A549 (cell line): ENCODE results near the gene KIAA1191. TPM values are rescaled to one million over a fixed set of nuclear protein-coding genes. Genes with fewer than 3 reads are reported as not detected.
A peak's percentile ranks its signal among the peaks of the same experiment; 100 is the strongest.

Experiments
- ATAC-seq, 2 experiments: fragments of 200-7000 bp in 1 of 2; fragments of >200 bp in 1 of 2; cut with Nextera tagmentation in 1 of 2; cut with Tn5 transposase in 1 of 2; 3 replicates each; pipeline versions ENCODE4 v1.8.0 to v1.9.1; 2018 to 2020; ENCODE audit warnings: mild to moderate bottlenecking in 1 of 2, moderate library complexity in 1 of 2
- CTCF ChIA-PET: fragments of 300-600 bp; sonication (Branson Sonifier 250); formaldehyde crosslinking; extraction: SDS; loops from one replicate; lab custom pipeline; 2021; ENCODE audit warnings: antibody characterized with exemption, inconsistent platforms; lab: Yijun Ruan, JAX
- POLR2A ChIA-PET: fragments of 350-600 bp; formaldehyde crosslinking; extraction: SDS; loops from one replicate; lab custom pipeline; 2021; ENCODE audit warnings: antibody characterized with exemption, inconsistent platforms; lab: Yijun Ruan, JAX
- DNase-seq, 2 experiments: peaks; one replicate each; pipeline versions ENCODE4 v3.0.0 to v3.0.0-alpha.2; 2011 to 2016; ENCODE audit warnings: low read depth in 1 of 2, low spot score in 1 of 2
- FAIRE-seq: peaks from 2 replicates; lab custom pipeline; 2011; peaks lifted over from hg19 to GRCh38; lab: Jason Lieb, UNC
- H3K27ac ChIP-seq, 2 experiments: fragments of >200 bp; sonication (Bioruptor Twin); formaldehyde crosslinking; 3 replicates each; pipeline ENCODE4 v1.5.1; 2016 to 2017
- H3K4me1 ChIP-seq: fragments of >200 bp; sonication (Bioruptor Twin); formaldehyde crosslinking; 3 replicates; pipeline ENCODE4 v1.6.1; 2016
- H3K4me2 ChIP-seq: fragments of >200 bp; sonication (Bioruptor Twin); formaldehyde crosslinking; 3 replicates; pipeline ENCODE4 v1.6.1; 2016
- H3K4me3 ChIP-seq: fragments of >200 bp; sonication (Bioruptor Twin); formaldehyde crosslinking; 3 replicates; pipeline ENCODE4 v1.5.1; 2016
- H3K9me3 ChIP-seq: fragments of >200 bp; sonication (Bioruptor Twin); formaldehyde crosslinking; 3 replicates; pipeline ENCODE4 v1.6.1; 2016
- BHLHE40 ChIP-seq: IDR thresholded peaks from 2 replicates; pipeline ENCODE4 v1.6.1; 2012; ENCODE audit warnings: low read depth, low read length, inconsistent platforms
- CBX2 ChIP-seq: fragments of 200-600 bp; sonication (generic); IDR thresholded peaks from 2 replicates; pipeline ENCODE4 v1.6.1; 2016; ENCODE audit warnings: low read depth, mild to moderate bottlenecking, borderline replicate concordance
- CEBPB ChIP-seq, 2 experiments: fragments of >200 bp in 1 of 2; sonication (Bioruptor Twin) in 1 of 2; formaldehyde crosslinking in 1 of 2; IDR thresholded peaks; 2 replicates each; pipeline ENCODE4 v1.6.1; 2012 to 2016
- CHD4 ChIP-seq: fragments of 200-600 bp; sonication (generic); IDR thresholded peaks from 2 replicates; pipeline ENCODE4 v1.6.1; 2016; ENCODE audit warnings: antibody characterized with exemption, mild to moderate bottlenecking, borderline replicate concordance
- CTCF ChIP-seq: fragments of >200 bp; sonication (Bioruptor Twin); formaldehyde crosslinking; IDR thresholded peaks from 3 replicates; pipeline ENCODE4 v1.5.1; 2016
- EHF ChIP-seq: fragments of 250-450 bp; sonication (Bioruptor Pico); IDR thresholded peaks from 2 replicates; pipeline ENCODE4 v1.5.0; 2020; ENCODE audit warnings: mild to moderate bottlenecking
- EHMT2 ChIP-seq: fragments of 200-600 bp; sonication (generic); IDR thresholded peaks from 2 replicates; pipeline ENCODE4 v1.6.1; 2016; ENCODE audit warnings: antibody characterized with exemption, low read depth, mild to moderate bottlenecking, moderate library complexity
- FOSL2 ChIP-seq, 2 experiments: fragments of 450-650 bp in 1 of 2; fragments of >200 bp in 1 of 2; sonication (Bioruptor Twin) in 1 of 2; formaldehyde crosslinking; IDR thresholded peaks; 2 replicates each; pipeline versions ENCODE4 v1.5.0 to v1.6.1; 2016 to 2020; ENCODE audit warnings: mild to moderate bottlenecking in 1 of 2, moderate library complexity in 1 of 2
- GATA3 ChIP-seq: IDR thresholded peaks from 2 replicates; pipeline ENCODE4 v1.6.1; 2012; ENCODE audit warnings: borderline replicate concordance
- HDAC2 ChIP-seq: fragments of 200-600 bp; sonication (generic); IDR thresholded peaks from 2 replicates; pipeline ENCODE4 v1.6.1; 2016
- HEYL ChIP-seq: fragments of 250-450 bp; sonication (Bioruptor Pico); IDR thresholded peaks from 2 replicates; pipeline ENCODE4 v1.8.0; 2021; ENCODE audit warnings: mild to moderate bottlenecking, moderate library complexity
- HOXB5 ChIP-seq: fragments of 250-450 bp; sonication (Bioruptor Pico); IDR thresholded peaks from 2 replicates; pipeline ENCODE4 v1.5.0; 2020; ENCODE audit warnings: mild to moderate bottlenecking, moderate library complexity
- KDM5A ChIP-seq: fragments of 200-600 bp; sonication (generic); IDR thresholded peaks from 2 replicates; pipeline ENCODE4 v1.6.1; 2016; ENCODE audit warnings: antibody characterized with exemption, mild to moderate bottlenecking
- MAFK ChIP-seq: fragments of 450-650 bp; IDR thresholded peaks from 2 replicates; pipeline ENCODE4 v1.6.1; 2014; ENCODE audit not compliant: partially characterized antibody
- NPAS2 ChIP-seq: fragments of 250-450 bp; sonication (Bioruptor Pico); IDR thresholded peaks from 2 replicates; pipeline ENCODE4 v1.8.0; 2022; ENCODE audit warnings: mild to moderate bottlenecking, moderate library complexity, borderline replicate concordance
- POLR2A ChIP-seq: IDR thresholded peaks from 2 replicates; pipeline ENCODE4 v1.6.1; 2012; ENCODE audit warnings: mild to moderate bottlenecking, low read length
- POLR2AphosphoS2 ChIP-seq: conservative IDR thresholded peaks from 2 replicates; pipeline ENCODE4 v1.6.1; 2012; ENCODE audit warnings: low read length, improper control_type of control experiment, inconsistent platforms
- RAD21 ChIP-seq, 2 experiments: fragments of >200 bp in 1 of 2; sonication (Bioruptor Twin) in 1 of 2; formaldehyde crosslinking in 1 of 2; IDR thresholded peaks in 1 of 2; conservative IDR thresholded peaks in 1 of 2; 2 replicates in 1 of 2; 3 replicates in 1 of 2; pipeline ENCODE4 v1.6.1; 2012 to 2018; ENCODE audit warnings: inconsistent platforms in 1 of 2
- RCOR1 ChIP-seq: fragments of 150-350 bp; IDR thresholded peaks from 2 replicates; pipeline ENCODE4 v1.6.1; 2014; ENCODE audit warnings: antibody characterized with exemption, low read length, low read depth
- RNF2 ChIP-seq: fragments of 200-600 bp; sonication (generic); IDR thresholded peaks from 2 replicates; pipeline ENCODE4 v1.6.1; 2016; ENCODE audit warnings: low read depth, mild to moderate bottlenecking, antibody characterized with exemption, moderate library complexity, borderline replicate concordance
- SMC3 ChIP-seq: fragments of >200 bp; sonication (Bioruptor Twin); formaldehyde crosslinking; IDR thresholded peaks from 3 replicates; pipeline ENCODE4 v1.6.1; 2018; ENCODE audit warnings: inconsistent platforms
- SREBF2 ChIP-seq: fragments of 450-650 bp; IDR thresholded peaks from 2 replicates; pipeline ENCODE4 v1.6.1; 2014; ENCODE audit warnings: mild to moderate bottlenecking, moderate library complexity
- TFCP2L1 ChIP-seq: fragments of 250-450 bp; sonication (Bioruptor Pico); IDR thresholded peaks from 2 replicates; pipeline ENCODE4 v1.5.0; 2021; ENCODE audit warnings: mild to moderate bottlenecking
- USF2 ChIP-seq: fragments of 450-650 bp; IDR thresholded peaks from 2 replicates; pipeline ENCODE4 v1.6.1; 2014; ENCODE audit warnings: antibody characterized with exemption
- ZFP36 ChIP-seq: fragments of 450-650 bp; IDR thresholded peaks from 2 replicates; pipeline ENCODE4 v1.6.1; 2014; ENCODE audit warnings: borderline replicate concordance; ENCODE audit not compliant: partially characterized antibody
- WGBS: methylation state at CpG from one replicate; pipeline ENCODE4 v1.1.6; 2017; ENCODE audit errors: missing lambda C conversion rate; 5-methylcytosine and 5-hydroxymethylcytosine counted together
- polyA plus RNA-seq, 4 experiments: library from polyadenylated mRNA; depleted of rRNA in 3 of 4; stranded (reverse); fragments of >200 nt; fragmentation: RNase III in 1 of 4; extraction: RNeasy Plus Mini Kit Qiagen cat#74134 plus additional on column Dnase treatment in 1 of 4; gene quantifications; 2 replicates in 3 of 4; 3 replicates in 1 of 4; pipeline ENCODE4 v1.2.3, GENCODE V29; 2011 to 2017
- TF ChIP-seq, protein P1 (sequence below): fragments of 250-450 bp; sonication (Bioruptor Pico); IDR thresholded peaks from 2 replicates; pipeline ENCODE4 v1.5.0; 2021; ENCODE audit warnings: mild to moderate bottlenecking, moderate library complexity, borderline replicate concordance
- TF ChIP-seq, protein P2 (sequence below): IDR thresholded peaks from 2 replicates; pipeline ENCODE4 v1.6.1; 2012
- TF ChIP-seq, protein P3 (sequence below): fragments of >200 bp; sonication (Bioruptor Twin); formaldehyde crosslinking; IDR thresholded peaks from 3 replicates; pipeline ENCODE4 v1.6.1; 2016

Gene KIAA1191
- polyA plus RNA-seq, 2 of the 4 experiments (the other 2 are of a cell fraction): 83.6 to 89.3 TPM

- no peak for TF ChIP-seq GATA3
- no peak for TF ChIP-seq TFCP2L1 (CRISPR knock-in tag)
- TF ChIP-seq RNF2: no peak
- TF ChIP-seq RCOR1: no peak
Observed at GRCh38 chr5:176362233-176362490, 598 bp upstream of the KIAA1191 start (continued).

- ATAC-seq (peak; percentile 58 to 60), FAIRE-seq (no peak)
- CTCF ChIA-PET: interaction anchor here (0.6 to 2.6 kb wide), 7 partner anchors 8 to 629 kb away, joined by 3 to 6 read pairs (median 3); no protein-coding TSS in a partner anchor
Observed at GRCh38 chr5:176360894-176361436, 599 bp downstream of the KIAA1191 start.

DNA sequence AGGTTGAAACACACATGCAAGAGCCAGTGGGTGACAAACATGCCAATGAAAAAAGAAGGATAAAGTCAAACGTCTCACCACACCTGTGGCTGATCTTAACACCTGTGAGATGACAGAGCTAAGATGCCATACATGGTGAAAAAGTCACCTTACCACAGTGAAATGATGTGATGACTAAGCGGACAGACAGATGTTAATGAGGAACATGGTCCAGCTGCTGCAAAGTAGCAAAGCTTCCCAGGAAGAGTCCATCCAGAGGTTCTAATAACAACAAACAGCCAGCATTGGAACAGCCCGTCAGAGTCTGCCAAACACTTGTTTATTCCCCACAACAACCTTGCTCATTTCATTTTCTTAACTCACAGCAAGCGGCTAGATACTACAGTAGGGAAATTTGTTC, 1.9 kb downstream of the KIAA1191 start:
- WGBS: 89% methylated on average over 4 of the region's 4 CpGs
- peaks cover 15% of the 10 kb centered on the region; the same call in 1 of the 3 replicates for H3K4me1 ChIP-seq
- no peak for ATAC-seq
- no peak for DNase-seq
- peak overlapping the region; percentile 93 for H3K4me2 ChIP-seq
- no peaks in the 10 kb centered on the region for H3K9me3 ChIP-seq
- ChIA-PET POLR2A (interaction anchor here (0.6 to 2.5 kb wide), 2 partner anchors 29 to 670 kb away, joined by 3 to 7 read pairs; partner anchors contain the start of genes HIGD2A and NOP16), CTCF (interaction anchor here (0.9 to 1.3 kb wide), 2 partner anchors 11 to 45 kb away, joined by 3 to 4 read pairs; no protein-coding TSS in a partner anchor)
- H3K4me3 ChIP-seq: no peak overlapping the region
- H3K27ac ChIP-seq: no peak overlapping the region
- no peak for FAIRE-seq
- TF ChIP-seq RNF2 (no peak), RCOR1 (no peak), MAFK (no peak), EHF (CRISPR knock-in tag) (no peak), EHMT2 (no peak), RAD21 (conservative IDR thresholded peaks at IDR 0.05 in 1 of 2, IDR thresholded peaks at IDR 0.05 in 1 of 2) (no peak), TFCP2L1 (CRISPR knock-in tag) (no peak), ZFP36 (no peak), POLR2AphosphoS2 (no peak), SMC3 (no peak), CHD4 (no peak), CEBPB (IDR thresholded peaks at IDR 0.05) (no peak), POLR2A (no peak)
- TF ChIP-seq, protein P1, sequence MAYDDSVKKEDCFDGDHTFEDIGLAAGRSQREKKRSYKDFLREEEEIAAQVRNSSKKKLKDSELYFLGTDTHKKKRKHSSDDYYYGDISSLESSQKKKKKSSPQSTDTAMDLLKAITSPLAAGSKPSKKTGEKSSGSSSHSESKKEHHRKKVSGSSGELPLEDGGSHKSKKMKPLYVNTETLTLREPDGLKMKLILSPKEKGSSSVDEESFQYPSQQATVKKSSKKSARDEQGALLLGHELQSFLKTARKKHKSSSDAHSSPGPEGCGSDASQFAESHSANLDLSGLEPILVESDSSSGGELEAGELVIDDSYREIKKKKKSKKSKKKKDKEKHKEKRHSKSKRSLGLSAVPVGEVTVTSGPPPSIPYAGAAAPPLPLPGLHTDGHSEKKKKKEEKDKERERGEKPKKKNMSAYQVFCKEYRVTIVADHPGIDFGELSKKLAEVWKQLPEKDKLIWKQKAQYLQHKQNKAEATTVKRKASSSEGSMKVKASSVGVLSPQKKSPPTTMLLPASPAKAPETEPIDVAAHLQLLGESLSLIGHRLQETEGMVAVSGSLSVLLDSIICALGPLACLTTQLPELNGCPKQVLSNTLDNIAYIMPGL (CRISPR knock-in tag): no peak
- TF ChIP-seq, protein P2, sequence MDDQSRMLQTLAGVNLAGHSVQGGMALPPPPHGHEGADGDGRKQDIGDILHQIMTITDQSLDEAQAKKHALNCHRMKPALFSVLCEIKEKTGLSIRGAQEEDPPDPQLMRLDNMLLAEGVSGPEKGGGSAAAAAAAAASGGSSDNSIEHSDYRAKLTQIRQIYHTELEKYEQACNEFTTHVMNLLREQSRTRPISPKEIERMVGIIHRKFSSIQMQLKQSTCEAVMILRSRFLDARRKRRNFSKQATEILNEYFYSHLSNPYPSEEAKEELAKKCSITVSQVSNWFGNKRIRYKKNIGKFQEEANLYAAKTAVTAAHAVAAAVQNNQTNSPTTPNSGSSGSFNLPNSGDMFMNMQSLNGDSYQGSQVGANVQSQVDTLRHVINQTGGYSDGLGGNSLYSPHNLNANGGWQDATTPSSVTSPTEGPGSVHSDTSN: no peak

More at GRCh38 chr5:176360894-176361436, 599 bp downstream of the KIAA1191 start:
- Histone ChIP-seq H3K4me2 (peak overlapping the region; percentile 93), H3K4me3 (peak overlapping the region; percentile 90), H3K9me3 (no peaks in the 10 kb centered on the region), H3K27ac (peak overlapping the region; percentile 88 to 94), H3K4me1 (peaks cover 15% of the 10 kb centered on the region; the same call in 1 of the 3 replicates)
- TF ChIP-seq CHD4 (no peak), MAFK (no peak), POLR2A (no peak), CBX2 (no peak), USF2 (no peak), HDAC2 (no peak), CTCF (no peak), KDM5A (no peak), HOXB5 (CRISPR knock-in tag) (no peak), FOSL2 (IDR thresholded peaks at IDR 0.05) (no peak), FOSL2 (CRISPR knock-in tag; IDR thresholded peaks at IDR 0.05) (no peak), SREBF2 (no peak), BHLHE40 (no peak), HEYL (CRISPR knock-in tag) (no peak), CEBPB (IDR thresholded peaks at IDR 0.05) (no peak), RCOR1 (no peak), NPAS2 (no peak)
- TF ChIP-seq, protein P3, sequence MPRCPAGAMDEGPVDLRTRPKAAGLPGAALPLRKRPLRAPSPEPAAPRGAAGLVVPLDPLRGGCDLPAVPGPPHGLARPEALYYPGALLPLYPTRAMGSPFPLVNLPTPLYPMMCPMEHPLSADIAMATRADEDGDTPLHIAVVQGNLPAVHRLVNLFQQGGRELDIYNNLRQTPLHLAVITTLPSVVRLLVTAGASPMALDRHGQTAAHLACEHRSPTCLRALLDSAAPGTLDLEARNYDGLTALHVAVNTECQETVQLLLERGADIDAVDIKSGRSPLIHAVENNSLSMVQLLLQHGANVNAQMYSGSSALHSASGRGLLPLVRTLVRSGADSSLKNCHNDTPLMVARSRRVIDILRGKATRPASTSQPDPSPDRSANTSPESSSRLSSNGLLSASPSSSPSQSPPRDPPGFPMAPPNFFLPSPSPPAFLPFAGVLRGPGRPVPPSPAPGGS: no peak
- WGBS: 7% methylated on average over 13 of the region's 27 CpGs
- POLR2A ChIA-PET: interaction anchor here (0.6 to 2.5 kb wide), 3 partner anchors 9 to 41 kb away, joined by 3 to 7 read pairs (median 7); partner anchors contain the start of genes HIGD2A and NOP16
- DNase-seq: peak in 1 of 2 experiments; percentile 14
